Activated CD4-positive, alpha-beta T cell treated with anti-CD3 and anti-CD28 coated beads for 4 hours (primary cell): ENCODE measurements around the gene GFER.
A peak's percentile ranks its signal among the peaks of the same experiment; 100 is the strongest.
"Not testable (repeated sequence)": the region's sequence is repeated elsewhere in the genome, so short reads cannot be mapped to it uniquely, and the experiment has no call there.

ENCODE experiments used
- DNase-seq, 2 donors: peaks; one replicate each; pipeline ENCODE4 v3.0.0-alpha.2; 2020

The GFER gene

DNA sequence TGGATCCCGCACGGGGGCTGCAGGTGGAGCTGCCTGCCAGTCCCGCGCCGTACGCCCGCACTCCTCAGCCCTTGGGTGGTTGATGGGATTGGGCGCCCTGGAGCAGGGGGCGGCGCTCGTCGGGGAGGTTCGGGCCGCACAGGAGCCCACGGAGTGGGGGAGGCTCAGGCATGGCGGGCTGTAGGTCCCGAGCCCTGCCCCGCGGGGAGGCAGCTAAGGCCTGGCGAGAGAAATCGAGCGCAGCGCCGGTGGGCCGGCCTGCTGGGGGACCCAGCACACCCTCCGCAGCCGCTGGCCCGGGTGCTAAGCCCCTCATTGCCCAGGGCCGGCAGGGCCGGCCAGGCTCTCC lies 25.9 kb upstream of the GFER start:
- not testable (repeated sequence) for DNase-seq

DNA sequence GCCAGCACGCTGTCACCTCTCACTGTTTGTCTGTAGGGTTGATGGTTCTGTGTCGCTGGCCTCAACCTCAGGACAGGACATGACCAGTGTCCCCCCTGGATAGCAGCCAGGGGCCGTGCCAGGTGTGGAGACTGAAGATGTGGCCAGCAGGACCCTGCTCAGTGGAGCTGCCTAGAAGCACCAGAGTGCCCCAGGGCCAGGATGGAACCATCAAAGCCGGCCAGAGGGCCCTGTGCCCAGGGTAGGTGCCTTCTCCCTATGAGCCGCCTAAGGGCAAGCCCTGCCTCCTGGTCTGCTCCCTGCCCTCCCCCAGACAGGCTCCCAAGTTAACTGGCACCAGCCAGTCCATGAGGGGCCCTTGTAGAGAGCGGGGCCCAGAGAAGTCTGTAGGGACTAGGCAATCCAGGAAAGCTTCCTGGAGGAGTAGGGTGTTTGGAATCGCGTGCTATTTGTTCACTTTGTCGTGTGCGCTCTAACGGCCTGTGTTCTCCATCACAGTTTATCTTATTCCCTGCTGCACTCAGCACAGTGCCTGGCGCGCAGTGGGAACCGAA lies 25.2 kb upstream of the GFER start:
- no peak for DNase-seq

DNA sequence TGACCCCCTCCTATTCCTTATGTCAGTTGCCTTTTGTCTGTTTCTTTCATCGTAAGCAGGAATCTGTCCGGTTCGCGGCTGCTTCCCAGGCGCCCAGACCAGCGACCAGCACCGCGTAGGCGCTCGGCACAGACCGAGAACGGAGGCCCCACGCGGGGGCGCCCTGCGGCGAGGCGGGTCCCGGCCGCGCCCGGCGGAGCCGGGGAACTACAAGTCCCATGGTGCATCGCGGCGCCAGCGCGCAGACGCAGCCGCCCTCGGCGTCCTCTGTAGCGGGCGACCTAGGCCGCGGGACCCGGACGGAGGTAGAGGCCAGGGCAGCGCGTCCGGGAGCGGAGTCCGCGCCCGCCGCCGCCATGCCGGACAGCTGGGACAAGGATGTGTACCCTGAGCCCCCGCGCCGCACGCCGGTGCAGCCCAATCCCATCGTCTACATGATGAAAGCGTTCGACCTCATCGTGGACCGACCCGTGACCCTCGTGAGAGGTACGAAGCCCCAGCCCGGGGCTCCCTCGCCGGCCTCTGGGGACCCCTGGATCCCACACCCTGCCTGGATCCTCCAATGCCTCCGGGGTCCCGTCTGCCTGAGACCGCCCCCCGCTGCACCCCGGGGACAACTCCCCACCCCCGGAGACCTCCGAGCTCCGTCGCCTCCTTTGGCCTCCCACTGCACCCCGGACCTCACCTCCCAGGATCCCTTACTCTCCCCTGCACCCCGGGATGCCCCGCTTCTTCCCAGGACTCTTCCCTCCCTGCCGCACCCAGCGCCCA lies 24.5 kb upstream of the GFER start, which contains the start of gene NDUFB10:
Gene NDUFB10, plus strand, starts transcription at position 270 of the 771 bp plus-strand sequence. Its CDS starts 87 bp downstream, at position 357.
- DNase-seq, result peak; percentile 87 to 90

DNA sequence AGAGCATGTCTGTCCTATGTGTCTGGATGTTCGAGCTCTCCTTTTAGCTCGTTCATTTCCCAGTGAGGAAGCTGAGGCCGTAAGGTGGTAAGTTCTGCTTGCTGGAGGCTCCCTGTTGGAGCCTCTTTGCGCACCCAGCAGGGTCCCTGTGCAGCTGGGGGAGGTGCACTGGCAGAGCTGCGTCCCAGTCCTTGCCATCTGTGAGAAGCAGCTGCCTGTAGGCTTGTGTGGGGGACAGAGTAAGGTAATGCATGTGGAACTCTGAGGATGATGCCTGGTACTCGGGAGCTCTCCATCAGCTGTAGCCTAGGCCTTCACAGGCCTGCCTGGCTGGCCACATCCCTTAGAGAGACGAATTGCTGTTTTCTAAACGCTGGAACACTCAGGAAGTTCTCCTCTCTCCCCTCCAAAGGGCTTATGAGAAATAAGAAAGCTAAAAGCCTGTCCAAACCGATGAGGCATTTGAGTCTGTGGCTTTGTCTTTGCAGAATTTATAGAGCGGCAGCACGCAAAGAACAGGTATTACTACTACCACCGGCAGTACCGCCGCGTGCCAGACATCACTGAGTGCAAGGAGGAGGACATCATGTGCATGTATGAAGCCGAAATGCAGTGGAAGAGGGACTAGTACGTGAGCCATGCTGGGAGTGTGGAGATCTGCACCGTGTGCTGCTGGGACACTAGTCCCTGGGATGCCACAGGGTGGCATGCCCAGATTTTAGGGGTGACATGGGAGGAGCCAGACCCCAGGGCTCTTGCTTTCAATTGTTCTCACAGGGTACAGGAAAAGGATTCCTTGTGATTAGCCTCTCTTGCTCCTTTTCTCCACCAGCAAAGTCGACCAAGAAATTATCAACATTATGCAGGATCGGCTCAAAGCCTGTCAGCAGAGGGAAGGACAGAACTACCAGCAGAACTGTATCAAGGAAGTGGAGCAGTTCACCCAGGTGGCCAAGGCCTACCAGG lies 23.0 kb upstream of the GFER start:
- DNase-seq, result peak in 1 of 2 donors; percentile 40

DNA sequence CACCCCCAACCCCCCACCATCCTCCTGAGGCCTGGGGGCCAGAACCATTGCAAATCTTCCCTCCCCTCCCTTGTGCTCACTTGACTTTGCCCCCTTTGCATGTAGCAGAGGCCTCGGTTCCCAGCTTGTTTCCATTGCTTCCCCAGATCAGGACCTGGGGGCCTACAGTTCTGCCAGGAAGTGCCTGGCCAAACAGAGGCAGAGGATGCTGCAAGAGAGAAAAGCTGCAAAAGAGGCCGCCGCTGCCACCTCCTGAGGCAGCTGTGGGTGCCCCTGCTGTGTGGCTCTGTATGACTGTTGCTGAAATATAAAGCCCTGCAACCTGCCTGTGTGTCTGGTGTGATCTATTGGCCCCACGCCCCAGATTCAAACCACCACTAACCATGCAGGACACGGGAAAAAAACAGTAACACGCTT lies 22.3 kb upstream of the GFER start:
- no peak for DNase-seq

DNA sequence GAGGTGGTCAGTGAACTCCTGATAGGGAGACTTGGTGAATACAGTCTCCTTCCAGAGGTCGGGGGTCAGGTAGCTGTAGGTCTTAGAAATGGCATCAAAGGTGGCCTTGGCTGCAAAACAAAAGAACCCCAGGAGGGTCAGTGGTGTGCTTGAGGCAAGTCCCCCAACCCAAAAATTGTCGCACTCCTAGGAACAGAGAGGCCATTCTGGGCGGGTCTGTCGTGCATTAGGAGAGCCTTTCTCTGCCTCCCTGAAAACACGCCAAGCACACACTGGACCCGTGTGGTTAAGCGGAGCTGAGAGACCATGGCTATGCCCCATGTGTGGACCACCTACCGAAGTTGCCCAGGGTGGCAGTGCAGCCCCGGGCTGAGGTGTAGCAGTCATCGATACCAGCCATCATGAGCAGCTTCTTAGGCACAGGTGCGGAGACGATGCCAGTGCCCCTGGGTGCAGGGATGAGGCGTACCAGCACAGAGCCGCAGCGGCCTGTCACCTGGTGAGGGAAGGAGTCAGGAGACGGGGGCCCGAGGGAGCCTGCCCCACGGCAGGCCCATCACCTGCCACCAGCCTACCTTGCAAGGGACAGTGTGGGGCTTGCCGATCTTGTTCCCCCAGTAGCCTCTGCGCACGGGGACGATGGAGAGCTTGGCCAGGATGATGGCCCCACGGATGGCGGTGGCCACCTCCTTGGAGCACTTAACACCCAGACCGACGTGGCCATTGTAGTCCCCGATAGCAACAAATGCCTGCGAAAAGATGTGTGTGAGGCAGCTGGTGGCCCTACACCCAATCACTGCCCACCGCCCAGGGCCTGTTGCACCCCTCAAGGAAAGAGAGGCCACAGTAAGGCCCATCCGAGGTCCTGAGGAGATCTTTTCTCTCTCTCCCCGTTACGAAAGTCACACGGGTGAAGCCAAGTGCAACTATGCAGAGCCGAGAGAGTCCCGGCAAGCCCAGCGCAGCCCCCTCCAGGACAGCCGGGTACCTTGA lies 21.5 kb upstream of the GFER start:
- DNase-seq, result not testable (repeated sequence)

DNA sequence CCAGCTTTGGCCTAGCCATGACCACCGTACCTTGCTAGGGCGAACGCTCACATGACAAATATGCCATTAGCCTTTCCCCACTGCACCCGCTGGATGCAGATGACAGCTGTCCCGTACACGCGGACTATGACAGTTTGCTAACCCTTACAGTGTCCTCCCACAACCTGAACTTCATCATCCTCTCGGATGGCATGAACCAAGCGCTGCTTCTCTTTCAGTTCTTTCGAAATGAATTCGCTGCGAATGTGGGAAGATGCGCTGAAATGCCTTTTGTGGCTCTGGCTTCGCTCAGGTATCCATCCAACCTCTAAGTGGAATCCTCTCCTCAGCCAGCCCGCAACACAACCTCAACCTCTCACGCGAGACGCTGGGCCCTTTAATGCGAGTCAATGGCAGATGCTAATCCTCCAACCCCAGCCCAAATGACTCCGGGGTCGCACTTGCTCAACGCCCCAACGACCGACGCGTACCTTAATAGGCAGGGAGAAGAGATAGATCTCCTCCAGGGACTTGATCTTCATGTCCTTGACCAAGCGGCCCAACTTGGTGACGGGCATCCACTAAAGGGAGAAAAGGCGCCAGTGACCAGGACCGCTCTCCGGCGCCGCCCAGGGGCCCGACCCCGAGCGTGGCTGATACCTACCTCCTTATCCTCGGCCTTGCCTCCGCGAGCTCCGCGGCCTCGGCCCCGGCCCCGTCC lies 20.0 kb upstream of the GFER start:
- DNase-seq, result peak; percentile 45 to 51

DNA sequence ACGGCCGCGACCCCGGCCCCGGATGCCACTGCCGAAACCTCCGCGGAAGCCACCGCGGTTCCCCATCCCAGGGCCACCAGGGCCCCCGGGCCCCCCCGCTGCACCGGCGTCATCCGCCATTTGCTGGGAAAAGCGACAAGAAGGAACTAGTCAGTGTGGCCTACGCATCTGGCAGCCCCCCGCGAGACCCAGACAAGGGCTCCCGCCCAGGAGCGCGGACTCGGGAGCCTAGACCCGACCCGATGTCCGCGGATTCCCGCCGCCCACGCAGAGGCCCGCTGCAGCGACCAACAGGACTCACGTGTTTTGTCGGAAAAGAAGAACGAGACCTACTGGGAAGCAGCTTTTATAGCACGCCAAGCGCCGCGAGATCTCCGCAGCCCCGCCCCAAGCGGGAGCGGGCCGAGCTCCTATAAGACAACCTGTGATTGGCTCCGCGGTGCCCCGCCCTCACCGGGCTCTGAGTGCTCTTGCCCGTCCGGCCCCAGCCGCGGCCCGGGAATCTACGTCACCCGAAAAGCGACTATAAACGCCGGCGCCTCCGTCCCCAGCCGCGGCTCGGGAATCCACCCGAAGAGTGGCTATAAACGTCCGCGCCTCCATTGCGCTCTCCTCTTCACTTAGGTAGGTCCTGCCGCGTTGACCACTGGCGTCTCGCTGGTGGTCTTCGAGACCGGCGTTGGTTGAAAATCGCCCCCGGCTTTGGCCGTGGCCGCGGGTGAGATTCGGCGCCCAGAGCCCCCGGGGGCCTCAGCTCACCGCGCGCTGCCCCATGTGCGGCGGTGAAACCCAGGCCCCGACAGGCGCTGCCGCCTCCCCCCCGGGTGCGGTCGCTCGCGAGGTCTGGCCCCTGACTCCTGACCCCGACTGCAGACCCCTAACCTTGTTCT lies 19.2 kb upstream of the GFER start, which contains the start of gene RPS2:
Gene RPS2, minus strand, starts transcription at position 321 of the 890 bp plus-strand sequence. Its CDS starts 201 bp downstream, at position 120.
- peak; percentile 98 to 99 for DNase-seq

DNA sequence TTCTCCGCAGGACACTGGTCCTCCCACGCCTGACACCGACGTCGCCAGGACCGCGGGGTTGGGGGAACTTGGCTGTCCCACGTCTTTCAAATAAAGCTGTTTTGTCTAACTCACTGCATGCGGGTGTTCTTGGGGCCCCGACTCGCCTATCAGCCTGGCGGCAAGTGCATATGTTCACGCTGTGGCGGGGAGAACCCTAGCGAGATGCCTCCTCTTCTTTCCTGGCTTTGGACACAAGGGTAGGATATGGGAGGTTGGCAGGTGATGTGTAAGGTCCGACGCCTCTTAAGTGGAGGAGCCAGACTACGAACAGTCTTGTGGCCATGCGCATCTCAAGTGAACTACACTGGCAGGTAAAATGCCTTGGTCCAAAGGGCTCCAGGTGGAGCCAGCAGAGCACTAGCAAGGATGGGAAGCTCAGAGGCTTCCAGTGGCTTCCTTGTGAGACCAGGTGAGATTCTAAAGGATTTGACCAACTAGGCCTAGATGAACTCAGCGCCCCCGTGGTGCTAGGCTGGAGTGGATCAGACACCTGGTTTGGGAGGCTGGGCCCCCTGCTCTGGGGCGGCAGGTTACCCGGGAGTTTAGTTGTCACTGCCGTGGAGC lies 18.5 kb upstream of the GFER start:
- DNase-seq, result no peak

DNA sequence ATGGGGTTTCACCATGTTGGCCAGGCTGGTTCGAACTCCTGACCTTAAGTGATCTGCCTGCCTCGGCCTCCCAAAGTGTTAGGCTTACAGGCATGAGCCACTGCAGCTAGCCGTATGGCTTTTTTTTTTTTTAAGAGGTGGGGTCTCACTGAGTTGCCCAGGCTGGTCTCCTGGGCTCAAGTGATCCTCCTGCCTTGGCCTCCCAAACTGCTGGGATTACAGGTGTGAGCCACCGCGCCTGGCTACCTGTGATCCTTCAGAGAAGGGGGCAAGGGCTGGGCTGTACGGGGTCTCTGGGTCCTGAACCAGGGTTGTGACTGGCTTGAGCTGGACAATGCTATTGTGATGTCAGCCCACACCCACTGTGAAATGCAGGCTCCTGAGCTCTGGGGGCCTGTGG lies 17.5 kb upstream of the GFER start, which contains the start of gene RNF151:
Gene RNF151, plus strand, starts transcription at position 397 of the 400 bp plus-strand sequence. CDS start 26 bp downstream, outside the sequence.
- DNase-seq, result no peak

DNA sequence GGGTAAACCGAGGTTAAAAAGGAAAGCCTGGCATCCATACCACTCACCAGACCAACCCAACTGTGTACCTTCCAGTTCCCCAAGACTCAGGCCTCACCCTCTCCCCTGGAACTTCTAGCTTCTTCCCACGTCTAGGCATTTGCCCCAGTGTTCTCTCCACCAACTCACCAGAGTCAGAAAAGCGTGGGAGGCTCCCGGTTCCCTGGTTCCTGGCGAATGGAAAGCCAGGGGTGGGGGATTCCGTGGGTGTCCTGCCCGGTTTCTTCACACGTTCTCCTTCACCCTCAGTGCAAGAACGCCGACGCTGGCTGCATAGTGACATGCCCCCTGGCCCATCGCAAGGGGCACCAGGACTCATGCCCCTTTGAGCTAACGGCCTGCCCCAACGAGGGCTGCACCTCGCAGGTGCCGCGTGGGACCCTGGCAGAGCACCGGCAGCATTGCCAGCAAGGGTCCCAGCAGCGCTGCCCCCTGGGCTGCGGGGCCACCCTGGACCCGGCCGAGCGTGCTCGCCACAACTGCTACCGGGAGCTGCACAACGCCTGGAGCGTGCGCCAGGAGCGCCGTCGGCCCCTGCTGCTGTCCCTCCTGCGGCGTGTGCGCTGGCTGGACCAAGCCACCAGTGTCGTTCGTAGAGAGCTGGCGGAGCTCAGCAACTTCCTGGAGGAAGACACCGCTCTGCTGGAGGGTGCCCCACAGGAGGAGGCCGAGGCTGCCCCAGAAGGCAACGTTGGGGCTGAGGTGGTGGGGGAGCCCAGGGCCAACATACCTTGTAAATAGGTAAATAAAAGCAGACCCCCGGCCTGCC lies 15.6 kb upstream of the GFER start:
- no peak for DNase-seq

DNA sequence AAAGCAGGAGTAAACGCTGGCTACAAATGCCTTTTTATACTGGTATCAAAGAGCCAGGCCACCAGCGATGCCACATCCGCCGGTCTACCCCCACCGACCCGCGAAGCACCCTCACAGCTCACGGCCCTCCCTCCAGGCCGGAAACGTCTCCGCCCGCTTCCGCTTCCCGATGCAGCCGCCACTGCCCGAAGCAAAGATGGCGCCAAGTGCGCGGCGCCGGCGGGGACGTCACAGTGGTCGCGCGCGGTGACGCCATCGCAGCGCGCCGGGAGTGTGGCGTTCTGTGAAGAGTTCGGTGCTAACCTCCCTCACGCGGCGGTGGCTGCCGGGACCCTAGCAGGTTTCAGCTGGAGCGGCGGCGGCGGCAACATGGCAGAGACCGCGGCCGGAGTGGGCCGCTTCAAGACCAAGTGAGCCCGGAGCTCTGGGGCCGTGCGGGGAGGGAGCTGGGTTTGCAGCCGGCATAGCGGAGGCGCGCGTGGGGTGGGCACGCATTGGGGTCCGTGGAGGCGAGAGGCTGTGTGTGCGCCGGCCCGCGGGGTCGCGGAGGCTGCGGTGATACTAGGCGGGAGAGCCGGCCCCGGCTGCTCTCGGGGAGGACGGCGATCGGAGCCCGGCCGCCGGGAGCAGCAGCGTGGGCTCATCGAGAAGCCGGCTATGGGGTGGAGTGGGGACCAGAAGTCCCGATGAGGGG lies 12.1 kb upstream of the GFER start, which contains the start of gene TBL3:
Gene TBL3, plus strand, starts transcription at position 258 of the 694 bp plus-strand sequence. Its CDS starts 112 bp downstream, at position 370.
- peak; percentile 92 to 94 for DNase-seq

DNA sequence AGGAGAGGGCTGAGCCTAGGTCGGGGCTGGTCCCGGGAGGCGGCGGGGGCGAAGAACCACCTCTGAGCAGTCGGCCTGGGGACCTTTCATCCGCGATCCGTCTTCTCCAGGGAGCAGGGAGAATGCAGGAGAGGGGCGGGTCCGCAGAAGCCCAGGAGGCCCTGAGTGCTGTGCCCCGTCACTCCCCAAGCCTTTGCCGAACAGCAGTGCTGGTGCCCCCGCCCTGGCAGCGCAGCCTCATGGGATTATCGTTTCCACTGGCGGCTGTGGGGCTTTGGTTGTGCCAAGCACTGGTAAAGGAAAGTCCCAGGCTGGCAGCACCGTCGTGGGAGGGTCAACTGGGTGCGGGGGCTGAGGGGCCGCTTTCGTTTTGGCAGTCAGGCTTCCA lies 11.5 kb upstream of the GFER start:
- no peak for DNase-seq

DNA sequence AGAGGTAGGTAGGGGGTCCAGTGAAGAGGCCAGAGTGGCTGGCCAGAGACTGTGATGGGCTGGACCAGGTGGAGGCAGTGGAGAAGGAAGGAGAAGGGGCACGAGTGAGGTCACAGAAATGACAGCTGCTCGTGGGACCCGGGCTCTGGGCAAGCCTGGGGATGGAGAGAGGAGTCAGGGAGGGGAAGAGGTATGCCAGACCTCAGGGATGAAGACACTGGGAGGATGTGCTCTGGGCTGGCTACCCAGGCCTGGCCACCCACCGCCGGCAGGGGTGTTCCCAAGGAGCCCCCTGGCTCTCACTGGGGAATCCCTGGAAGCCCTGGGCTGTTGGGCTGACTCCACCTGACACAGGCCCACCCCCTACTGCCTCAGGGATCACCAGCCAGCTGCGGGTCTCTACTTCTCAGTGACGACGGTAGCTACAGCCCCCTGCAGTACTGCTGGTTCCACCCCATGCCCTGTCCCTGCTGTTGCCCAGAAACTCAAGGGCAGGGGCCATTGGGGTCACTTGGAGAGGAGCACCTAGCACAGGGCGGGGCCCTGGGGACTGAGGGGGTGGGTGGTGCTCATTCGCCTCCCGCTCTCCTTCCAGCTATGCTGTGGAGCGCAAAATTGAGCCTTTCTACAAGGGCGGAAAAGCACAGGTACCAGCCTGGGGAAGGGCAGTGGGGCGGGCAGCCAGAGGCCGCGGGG lies 10.4 kb upstream of the GFER start:
- no peak for DNase-seq

DNA sequence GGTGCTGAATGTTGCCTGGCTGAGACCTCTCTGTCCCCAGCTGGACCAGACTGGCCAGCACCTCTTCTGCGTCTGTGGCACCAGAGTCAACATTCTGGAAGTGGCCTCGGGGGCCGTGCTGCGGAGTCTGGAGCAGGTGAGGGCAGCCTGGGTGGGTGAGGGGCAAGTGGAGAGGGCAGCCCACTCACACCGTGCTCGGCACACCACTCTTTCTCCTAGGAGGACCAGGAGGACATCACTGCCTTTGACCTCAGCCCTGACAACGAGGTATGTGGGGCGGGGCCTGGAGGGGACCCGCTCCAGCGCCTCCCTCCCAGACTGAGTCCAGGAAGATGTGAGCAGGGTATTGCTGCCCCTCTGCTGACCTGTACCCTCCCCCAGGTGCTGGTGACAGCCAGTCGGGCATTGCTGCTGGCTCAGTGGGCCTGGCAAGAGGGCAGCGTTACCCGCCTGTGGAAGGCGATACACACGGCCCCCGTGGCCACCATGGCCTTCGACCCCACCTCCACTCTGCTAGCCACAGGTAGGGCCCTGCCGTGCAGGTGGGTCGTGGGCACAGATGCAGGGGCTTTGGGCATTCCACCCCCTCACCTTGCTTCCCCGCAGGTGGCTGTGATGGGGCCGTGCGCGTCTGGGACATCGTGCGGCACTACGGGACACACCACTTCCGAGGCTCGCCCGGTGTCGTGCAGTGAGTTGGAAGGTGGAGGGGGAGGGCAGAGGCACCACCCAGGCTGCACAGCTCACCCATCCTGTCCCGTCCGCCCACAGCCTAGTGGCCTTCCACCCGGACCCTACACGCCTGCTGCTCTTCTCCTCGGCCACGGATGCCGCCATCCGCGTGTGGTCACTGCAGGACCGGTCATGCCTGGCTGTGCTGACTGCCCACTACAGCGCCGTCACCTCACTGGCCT lies 9.6 kb upstream of the GFER start:
- no peak for DNase-seq
